ENCODE data around the gene MAP2K1.

MAP2K1 gene

GRCh38 chr15:66503780-66504562, 117.3 kb downstream of the MAP2K1 start:
- H3K27me3 ChIP-seq (ENCODE audit: insufficient read depth, poor library complexity, severe bottlenecking) = no peaks in the 10 kb centered on the region
- peak overlapping the region; percentile 99 for H3K27ac ChIP-seq (replicated peaks)
- no peak for TF ChIP-seq SPI1 (IDR thresholded peaks at IDR 0.05; ENCODE audit: borderline replicate concordance, low read depth)
- TF ChIP-seq GABPA (IDR thresholded peaks at IDR 0.05; ENCODE audit: low read depth) = no peak
- no peak for TF ChIP-seq CTCF (IDR thresholded peaks at IDR 0.05; ENCODE audit: insufficient read depth, low read length)
- TF ChIP-seq POLR2AphosphoS5 (IDR thresholded peaks at IDR 0.05; ENCODE audit: low read depth) = no peak
- TF ChIP-seq REST (IDR thresholded peaks at IDR 0.05; ENCODE audit: insufficient replicate concordance, low read depth) = no peak
- peak overlapping the region; percentile 86 for H3K4me3 ChIP-seq (replicated peaks; ENCODE audit: insufficient read depth, low read length)
- no peak for DNase-seq (ENCODE audit: low read depth in 1 of 2, low spot score in 1 of 2)

GRCh38 chr15:66504563-66505429, 118.1 kb downstream of the MAP2K1 start, which contains the start of the genes RPL4 and ZWILCH:
RPL4 (minus strand) TSS chr15:66504855; CDS start chr15:66504790, 65 bp downstream.
ZWILCH (plus strand) TSS chr15:66505326; CDS start chr15:66505339, 13 bp downstream.
- Histone ChIP-seq H3K27me3 (ENCODE audit: insufficient read depth, poor library complexity, severe bottlenecking) (no peaks in the 10 kb centered on the region), H3K27ac (replicated peaks) (peak within 1 kb of the TSS; percentile 99), H3K4me3 (replicated peaks; ENCODE audit: insufficient read depth, low read length) (peak within 1 kb of the TSS; percentile 86)
- TF ChIP-seq REST (IDR thresholded peaks at IDR 0.05; ENCODE audit: insufficient replicate concordance, low read depth) (peak; percentile 77), SPI1 (IDR thresholded peaks at IDR 0.05; ENCODE audit: borderline replicate concordance, low read depth) (peak; percentile 83), GABPA (IDR thresholded peaks at IDR 0.05; ENCODE audit: low read depth) (peak; percentile 93), CTCF (IDR thresholded peaks at IDR 0.05; ENCODE audit: insufficient read depth, low read length) (no peak), POLR2AphosphoS5 (IDR thresholded peaks at IDR 0.05; ENCODE audit: low read depth) (peak; percentile 97)
- DNase-seq (ENCODE audit: low read depth in 1 of 2, low spot score in 1 of 2) = peak; percentile 77 to 84

GRCh38 chr15:66505430-66505811, 118.7 kb downstream of the MAP2K1 start:
- Histone ChIP-seq H3K4me3 (replicated peaks; ENCODE audit: insufficient read depth, low read length) (peak overlapping the region; percentile 86), H3K27me3 (ENCODE audit: insufficient read depth, poor library complexity, severe bottlenecking) (no peaks in the 10 kb centered on the region), H3K27ac (replicated peaks) (peak overlapping the region; percentile 99)
- no peak for DNase-seq (ENCODE audit: low read depth in 1 of 2, low spot score in 1 of 2)
- TF ChIP-seq CTCF (IDR thresholded peaks at IDR 0.05; ENCODE audit: insufficient read depth, low read length) (no peak), POLR2AphosphoS5 (IDR thresholded peaks at IDR 0.05; ENCODE audit: low read depth) (no peak), REST (IDR thresholded peaks at IDR 0.05; ENCODE audit: insufficient replicate concordance, low read depth) (no peak), SPI1 (IDR thresholded peaks at IDR 0.05; ENCODE audit: borderline replicate concordance, low read depth) (no peak), GABPA (IDR thresholded peaks at IDR 0.05; ENCODE audit: low read depth) (no peak)

All from HL-60 (cell line).